ENCODE data around the gene XXYLT1. TPM values are rescaled to one million over a fixed set of nuclear protein-coding genes. Genes with fewer than 3 reads are reported as not detected.

Gene XXYLT1
- total and polyA plus RNA-seq, 2 of the 4 experiments (the other 2 are of a cell fraction): 14.7 to 18.1 TPM

DNA sequence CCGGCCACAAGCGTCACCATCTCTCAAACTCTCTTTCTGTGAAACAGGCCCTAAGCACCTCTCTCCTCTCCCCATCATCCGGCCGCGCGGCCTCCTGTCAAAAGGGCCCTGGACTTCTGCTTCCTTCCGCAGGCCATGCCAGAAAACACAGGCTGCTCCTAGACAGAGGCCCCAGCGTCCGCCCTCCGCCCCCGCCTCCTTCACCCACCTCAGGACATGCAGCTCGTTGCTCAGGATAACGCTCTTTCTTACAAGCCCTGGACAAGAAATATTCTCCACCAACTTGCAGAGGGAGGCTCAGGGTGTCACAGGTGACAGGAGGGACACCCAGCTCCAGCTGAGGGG, 212.0 kb downstream of the XXYLT1 start:
- BruUV-seq (replicated peaks): no TSS peak
- Histone ChIP-seq H3K79me1 (ENCODE audit: low read depth in 1 of 2, low read length in 2 of 2) (no peaks in the 10 kb centered on the region), H2BK20ac (ENCODE audit: low read depth, low read length) (no peak overlapping the region), H3K27me3 (ENCODE audit: control insufficient read depth, insufficient read depth, low read length) (peaks cover 21% of the 10 kb centered on the region), H2BK5ac (ENCODE audit: low read depth, low read length, poor library complexity, severe bottlenecking) (no peak overlapping the region), H2AK9ac (replicated peaks; ENCODE audit: low read depth, low read length, poor library complexity) (no peak overlapping the region), H3K9ac (ENCODE audit: low read depth, low read length) (no peak overlapping the region), H3K27ac (ENCODE audit: insufficient read depth, low read length) (no peak overlapping the region), H2AK5ac (ENCODE audit: low read depth, low read length) (no peak overlapping the region), H3K56ac (ENCODE audit: extremely low read depth, insufficient read depth, low read length) (no peak overlapping the region), H3K23ac (ENCODE audit: low read depth, low read length) (no peak overlapping the region), H3K4me1 (ENCODE audit: control insufficient read depth, insufficient read depth, low read length) (no peaks in the 10 kb centered on the region), H3K4me2 (ENCODE audit: low read depth, low read length) (no peak overlapping the region), H3K14ac (replicated peaks; ENCODE audit: low read depth, low read length) (no peak overlapping the region), H3K18ac (ENCODE audit: low read depth, low read length) (no peak overlapping the region), H4K8ac (ENCODE audit: low read depth in 2 of 2, low read length in 2 of 2) (no peak overlapping the region), H3K4ac (ENCODE audit: low read depth, low read length) (no peak overlapping the region), H3K9me3 (ENCODE audit: control insufficient read depth, insufficient read depth, low read length) (no peaks in the 10 kb centered on the region), H4K91ac (ENCODE audit: insufficient read depth, low read depth, low read length) (no peak overlapping the region), H3K9me1 (ENCODE audit: insufficient read depth, low read length) (no peaks in the 10 kb centered on the region), H3K4me3 (ENCODE audit: insufficient read depth, low read depth, low read length) (no peak overlapping the region), H4K20me1 (ENCODE audit: insufficient read depth, low read length) (no peaks in the 10 kb centered on the region), H2BK120ac (ENCODE audit: low read depth, low read length) (no peak overlapping the region), H2AFZ (replicated peaks; ENCODE audit: low read length, poor library complexity) (no peak overlapping the region), H4K5ac (ENCODE audit: low read depth, low read length) (no peak overlapping the region), H2BK15ac (ENCODE audit: low read depth, low read length) (no peak overlapping the region), H3K36me3 (ENCODE audit: control insufficient read depth, insufficient read depth, low read length) (no peaks in the 10 kb centered on the region)
- no peak for ATAC-seq (ENCODE audit: low read depth)
- dilution Hi-C loops (cut with HindIII; ENCODE audit: low sequenced_read_pairs, unreplicated experiment): no loop called here
- no CpG with 5 or more reads among the region's 13 CpGs for WGBS, 2 experiments (ENCODE audit: extremely low coverage in 2 of 2, insufficient read length in 1 of 2)
- ChIA-PET POLR2A (ENCODE audit: unreplicated experiment) (no interaction called here), CTCF (no interaction called here)
- TF ChIP-seq POLR2A (IDR thresholded peaks at IDR 0.05; ENCODE audit: low read depth, low read length): no peak
- TF ChIP-seq RCOR1 (IDR thresholded peaks at IDR 0.05; ENCODE audit: insufficient replicate concordance, low read length): no peak
- TF ChIP-seq MXI1 (IDR thresholded peaks at IDR 0.05; ENCODE audit: borderline replicate concordance, low read depth, low read length): no peak
- TF ChIP-seq, protein P1, sequence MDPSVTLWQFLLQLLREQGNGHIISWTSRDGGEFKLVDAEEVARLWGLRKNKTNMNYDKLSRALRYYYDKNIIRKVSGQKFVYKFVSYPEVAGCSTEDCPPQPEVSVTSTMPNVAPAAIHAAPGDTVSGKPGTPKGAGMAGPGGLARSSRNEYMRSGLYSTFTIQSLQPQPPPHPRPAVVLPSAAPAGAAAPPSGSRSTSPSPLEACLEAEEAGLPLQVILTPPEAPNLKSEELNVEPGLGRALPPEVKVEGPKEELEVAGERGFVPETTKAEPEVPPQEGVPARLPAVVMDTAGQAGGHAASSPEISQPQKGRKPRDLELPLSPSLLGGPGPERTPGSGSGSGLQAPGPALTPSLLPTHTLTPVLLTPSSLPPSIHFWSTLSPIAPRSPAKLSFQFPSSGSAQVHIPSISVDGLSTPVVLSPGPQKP (IDR thresholded peaks at IDR 0.05; ENCODE audit: borderline replicate concordance, low read depth, low read length): no peak
- no peak for TF ChIP-seq RAD21 (IDR thresholded peaks at IDR 0.05; ENCODE audit: low read length)
- TF ChIP-seq SMC3 (IDR thresholded peaks at IDR 0.05; ENCODE audit: low read depth, low read length): no peak
- TF ChIP-seq CHD1 (IDR thresholded peaks at IDR 0.05; ENCODE audit: low read depth, low read length): no peak
- no peak for TF ChIP-seq MAZ (IDR thresholded peaks at IDR 0.05; ENCODE audit: borderline replicate concordance, low read depth, low read length)
- TF ChIP-seq, protein P2, sequence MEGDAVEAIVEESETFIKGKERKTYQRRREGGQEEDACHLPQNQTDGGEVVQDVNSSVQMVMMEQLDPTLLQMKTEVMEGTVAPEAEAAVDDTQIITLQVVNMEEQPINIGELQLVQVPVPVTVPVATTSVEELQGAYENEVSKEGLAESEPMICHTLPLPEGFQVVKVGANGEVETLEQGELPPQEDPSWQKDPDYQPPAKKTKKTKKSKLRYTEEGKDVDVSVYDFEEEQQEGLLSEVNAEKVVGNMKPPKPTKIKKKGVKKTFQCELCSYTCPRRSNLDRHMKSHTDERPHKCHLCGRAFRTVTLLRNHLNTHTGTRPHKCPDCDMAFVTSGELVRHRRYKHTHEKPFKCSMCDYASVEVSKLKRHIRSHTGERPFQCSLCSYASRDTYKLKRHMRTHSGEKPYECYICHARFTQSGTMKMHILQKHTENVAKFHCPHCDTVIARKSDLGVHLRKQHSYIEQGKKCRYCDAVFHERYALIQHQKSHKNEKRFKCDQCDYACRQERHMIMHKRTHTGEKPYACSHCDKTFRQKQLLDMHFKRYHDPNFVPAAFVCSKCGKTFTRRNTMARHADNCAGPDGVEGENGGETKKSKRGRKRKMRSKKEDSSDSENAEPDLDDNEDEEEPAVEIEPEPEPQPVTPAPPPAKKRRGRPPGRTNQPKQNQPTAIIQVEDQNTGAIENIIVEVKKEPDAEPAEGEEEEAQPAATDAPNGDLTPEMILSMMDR (conservative IDR thresholded peaks at IDR 0.05; ENCODE audit: low read depth, low read length): no peak
- TF ChIP-seq BHLHE40 (IDR thresholded peaks at IDR 0.05; ENCODE audit: low read depth, low read length): no peak
- TF ChIP-seq, protein P3, sequence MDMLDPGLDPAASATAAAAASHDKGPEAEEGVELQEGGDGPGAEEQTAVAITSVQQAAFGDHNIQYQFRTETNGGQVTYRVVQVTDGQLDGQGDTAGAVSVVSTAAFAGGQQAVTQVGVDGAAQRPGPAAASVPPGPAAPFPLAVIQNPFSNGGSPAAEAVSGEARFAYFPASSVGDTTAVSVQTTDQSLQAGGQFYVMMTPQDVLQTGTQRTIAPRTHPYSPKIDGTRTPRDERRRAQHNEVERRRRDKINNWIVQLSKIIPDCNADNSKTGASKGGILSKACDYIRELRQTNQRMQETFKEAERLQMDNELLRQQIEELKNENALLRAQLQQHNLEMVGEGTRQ (IDR thresholded peaks at IDR 0.05; ENCODE audit: low read depth, low read length): no peak
- no peak for TF ChIP-seq MAFK (IDR thresholded peaks at IDR 0.05; ENCODE audit: low read depth, low read length)
- TF ChIP-seq NFE2L2 (IDR thresholded peaks at IDR 0.05; ENCODE audit: low read depth, low read length): no peak
- no peak for TF ChIP-seq RFX5 (IDR thresholded peaks at IDR 0.05; ENCODE audit: low read depth, low read length)
- TF ChIP-seq FOS (IDR thresholded peaks at IDR 0.05; ENCODE audit: low read depth, low read length): no peak
- no peak for TF ChIP-seq CEBPB (IDR thresholded peaks at IDR 0.05; ENCODE audit: low read depth, low read length)
- DNase-seq: no peak
- intact Hi-C loops (cut with micrococcal nuclease): no loop called here
- in situ Hi-C loops (cut with MboI; ENCODE audit: low sequenced_read_pairs): no loop called here

Data from IMR-90 (cell line).